Measurements from ENCODE around the gene ADARB2.

ADARB2 gene

GRCh38 chr10:1133495-1134045 lies 603.8 kb downstream of the ADARB2 start:
- Histone ChIP-seq H3K36me3 (ENCODE audit: control insufficient read depth in 2 of 2, insufficient read depth in 1 of 2, low read length in 2 of 2) (peaks cover 0 to 30% of the 10 kb centered on the region in 2 experiments; a peak in 1 of 3 replicates), H3K27ac (ENCODE audit: extremely low read depth, low read depth, low read length) (no peak overlapping the region), H3K9me3 (ENCODE audit: control insufficient read depth, insufficient read depth, low read depth, low read length) (no peaks in the 10 kb centered on the region), H3K4me3 (ENCODE audit: low read depth, low read length) (no peak overlapping the region), H3K4me1 (ENCODE audit: control insufficient read depth, insufficient read depth, low read length) (no peaks in the 10 kb centered on the region)
- no peak for TF ChIP-seq ZNF292 (tag by site-specific recombination; IDR thresholded peaks at IDR 0.05; ENCODE audit: borderline replicate concordance, low read depth)
- CTCF ChIA-PET: no interaction called here
- POLR2A ChIA-PET: no interaction called here

GRCh38 chr10:1132584-1132983 lies 604.7 kb downstream of the ADARB2 start:
- H3K9me3 ChIP-seq (ENCODE audit: control insufficient read depth, insufficient read depth, low read depth, low read length): no peaks in the 10 kb centered on the region
- no peaks in the 10 kb centered on the region for H3K4me1 ChIP-seq (ENCODE audit: control insufficient read depth, insufficient read depth, low read length)
- POLR2A ChIA-PET: no interaction called here
- H3K4me3 ChIP-seq (ENCODE audit: low read depth, low read length): no peak overlapping the region
- TF ChIP-seq ZNF792 (tag by site-specific recombination; IDR thresholded peaks at IDR 0.05): no peak
- TF ChIP-seq FEZF1 (tag by site-specific recombination; IDR thresholded peaks at IDR 0.05): no peak
- no peak for TF ChIP-seq ZNF132 (tag by site-specific recombination; IDR thresholded peaks at IDR 0.05; ENCODE audit: borderline replicate concordance)
- no peak for TF ChIP-seq ZBTB7A (tag by site-specific recombination; IDR thresholded peaks at IDR 0.05; ENCODE audit: low read depth)
- TF ChIP-seq PRDM4 (tag by site-specific recombination; IDR thresholded peaks at IDR 0.05): no peak
- TF ChIP-seq ZNF433 (tag by site-specific recombination; IDR thresholded peaks at IDR 0.05; ENCODE audit: low read depth): no peak
- TF ChIP-seq ZBTB20 (tag by site-specific recombination; IDR thresholded peaks at IDR 0.05): no peak
- no peak for TF ChIP-seq ZSCAN16 (tag by site-specific recombination; IDR thresholded peaks at IDR 0.05)
- TF ChIP-seq BCL6B (tag by site-specific recombination; IDR thresholded peaks at IDR 0.05): no peak
- TF ChIP-seq ZBTB6 (tag by site-specific recombination; IDR thresholded peaks at IDR 0.05): no peak
- no peak for TF ChIP-seq ZNF521 (tag by site-specific recombination; IDR thresholded peaks at IDR 0.05)
- TF ChIP-seq ZNF76 (tag by site-specific recombination; IDR thresholded peaks at IDR 0.05; ENCODE audit: borderline replicate concordance, low read depth): no peak
- no peak for TF ChIP-seq ZNF677 (tag by site-specific recombination; IDR thresholded peaks at IDR 0.05)
- TF ChIP-seq ZNF211 (tag by site-specific recombination; IDR thresholded peaks at IDR 0.05; ENCODE audit: low read depth): no peak
- no peak for TF ChIP-seq ZNF555 (tag by site-specific recombination; conservative IDR thresholded peaks at IDR 0.05)
- TF ChIP-seq ZNF202 (tag by site-specific recombination; IDR thresholded peaks at IDR 0.05; ENCODE audit: borderline replicate concordance): no peak
- TF ChIP-seq ZNF24 (tag by site-specific recombination; IDR thresholded peaks at IDR 0.05): no peak
- TF ChIP-seq YY2 (tag by site-specific recombination; IDR thresholded peaks at IDR 0.05): no peak
- TF ChIP-seq ZNF37A (tag by site-specific recombination; IDR thresholded peaks at IDR 0.05): no peak
- no peak overlapping the region for H3K27ac ChIP-seq (ENCODE audit: extremely low read depth, low read depth, low read length)
- CTCF ChIA-PET: no interaction called here
- peaks cover 0 to 36% of the 10 kb centered on the region in 2 experiments; a peak in 1 of 3 replicates for H3K36me3 ChIP-seq (ENCODE audit: control insufficient read depth in 2 of 2, insufficient read depth in 1 of 2, low read length in 2 of 2)
